Measurements from ENCODE around the gene PAPOLG. TPM values are rescaled to one million over a fixed set of nuclear protein-coding genes. Genes with fewer than 3 reads are reported as not detected.
A peak's percentile ranks its signal among the peaks of the same experiment; 100 is the strongest.

Gene PAPOLG
- total and polyA plus RNA-seq, 12 donors, result 4.5 to 18.5 (median 10.6) TPM

DNA sequence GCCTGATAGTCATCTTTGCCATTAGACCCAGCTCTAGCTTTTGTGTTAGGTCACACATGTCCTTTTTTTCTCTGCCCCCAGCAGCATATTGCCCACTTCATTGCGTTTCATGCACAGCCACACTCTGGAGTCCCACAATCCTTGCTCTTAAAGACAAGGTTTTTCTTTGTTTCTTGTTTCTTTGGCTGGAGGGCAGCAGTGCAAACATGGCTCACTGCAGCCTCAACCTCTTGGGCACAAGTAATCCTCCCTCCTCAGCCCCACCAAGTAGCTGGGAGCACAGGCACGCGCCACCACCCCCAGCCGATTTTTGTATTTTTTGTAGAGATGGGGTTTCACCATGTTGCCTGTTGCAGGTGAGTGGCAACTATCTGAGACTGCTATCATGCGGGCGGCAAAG lies 16.9 kb upstream of the PAPOLG start:
- Histone ChIP-seq H3K27ac (no peak overlapping the region), H3K9me3 (replicated peaks in 1 of 3) (no peaks in the 10 kb centered on the region), H3K4me1 (replicated peaks in 1 of 2) (no peaks in the 10 kb centered on the region), H3K27me3 (no peaks in the 10 kb centered on the region), H3K36me3 (replicated peaks in 1 of 2) (no peaks in the 10 kb centered on the region), H3K4me3 (no peak overlapping the region)
- DNase-seq, result no peak
- WGBS, 4 donors, result 79 to 93% (median 83%) methylated on average over 6 of the region's 6 CpGs
- TF ChIP-seq, protein P1, sequence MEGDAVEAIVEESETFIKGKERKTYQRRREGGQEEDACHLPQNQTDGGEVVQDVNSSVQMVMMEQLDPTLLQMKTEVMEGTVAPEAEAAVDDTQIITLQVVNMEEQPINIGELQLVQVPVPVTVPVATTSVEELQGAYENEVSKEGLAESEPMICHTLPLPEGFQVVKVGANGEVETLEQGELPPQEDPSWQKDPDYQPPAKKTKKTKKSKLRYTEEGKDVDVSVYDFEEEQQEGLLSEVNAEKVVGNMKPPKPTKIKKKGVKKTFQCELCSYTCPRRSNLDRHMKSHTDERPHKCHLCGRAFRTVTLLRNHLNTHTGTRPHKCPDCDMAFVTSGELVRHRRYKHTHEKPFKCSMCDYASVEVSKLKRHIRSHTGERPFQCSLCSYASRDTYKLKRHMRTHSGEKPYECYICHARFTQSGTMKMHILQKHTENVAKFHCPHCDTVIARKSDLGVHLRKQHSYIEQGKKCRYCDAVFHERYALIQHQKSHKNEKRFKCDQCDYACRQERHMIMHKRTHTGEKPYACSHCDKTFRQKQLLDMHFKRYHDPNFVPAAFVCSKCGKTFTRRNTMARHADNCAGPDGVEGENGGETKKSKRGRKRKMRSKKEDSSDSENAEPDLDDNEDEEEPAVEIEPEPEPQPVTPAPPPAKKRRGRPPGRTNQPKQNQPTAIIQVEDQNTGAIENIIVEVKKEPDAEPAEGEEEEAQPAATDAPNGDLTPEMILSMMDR (IDR thresholded peaks at IDR 0.05), result no peak
- no peak for TF ChIP-seq POLR2A (IDR thresholded peaks at IDR 0.05)
- intact Hi-C loops (cut with DNase I), result no loop called here

DNA sequence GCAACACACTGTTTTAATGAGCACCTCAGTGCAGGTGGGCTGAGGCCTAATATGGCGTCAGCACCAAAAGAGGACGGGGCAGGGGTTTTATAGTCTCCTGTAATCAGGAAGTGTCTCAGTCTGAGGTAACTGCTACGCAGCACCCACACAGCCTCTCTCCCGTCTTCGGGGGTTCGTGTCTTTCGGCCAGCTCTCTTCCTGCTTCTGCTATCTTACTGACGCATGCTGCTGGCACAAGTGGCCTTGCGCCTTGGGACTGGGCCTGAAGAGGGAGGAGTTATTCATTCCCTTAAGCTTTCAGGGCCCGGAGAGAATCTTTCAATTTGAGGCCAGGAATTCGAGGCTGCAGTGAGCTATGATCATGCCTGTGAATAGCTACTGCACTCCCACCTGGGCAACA lies 14.5 kb upstream of the PAPOLG start:
- no peak overlapping the region for H3K4me3 ChIP-seq
- no peaks in the 10 kb centered on the region for H3K27me3 ChIP-seq
- 36 to 48% (median 42%) methylated on average over 7 to 11 of the region's 11 CpGs for WGBS, 4 donors
- H3K9me3 ChIP-seq (replicated peaks in 1 of 3), result no peaks in the 10 kb centered on the region
- no peaks in the 10 kb centered on the region for H3K4me1 ChIP-seq (replicated peaks in 1 of 2)
- no peak overlapping the region for H3K27ac ChIP-seq
- H3K36me3 ChIP-seq (replicated peaks in 1 of 2), result no peaks in the 10 kb centered on the region
- TF ChIP-seq, protein P1 (IDR thresholded peaks at IDR 0.05), result no peak
- TF ChIP-seq POLR2A (IDR thresholded peaks at IDR 0.05), result no peak
- DNase-seq, result peak; percentile 70 to 89 (median 82)
- intact Hi-C loops (cut with DNase I), result no loop called here

DNA sequence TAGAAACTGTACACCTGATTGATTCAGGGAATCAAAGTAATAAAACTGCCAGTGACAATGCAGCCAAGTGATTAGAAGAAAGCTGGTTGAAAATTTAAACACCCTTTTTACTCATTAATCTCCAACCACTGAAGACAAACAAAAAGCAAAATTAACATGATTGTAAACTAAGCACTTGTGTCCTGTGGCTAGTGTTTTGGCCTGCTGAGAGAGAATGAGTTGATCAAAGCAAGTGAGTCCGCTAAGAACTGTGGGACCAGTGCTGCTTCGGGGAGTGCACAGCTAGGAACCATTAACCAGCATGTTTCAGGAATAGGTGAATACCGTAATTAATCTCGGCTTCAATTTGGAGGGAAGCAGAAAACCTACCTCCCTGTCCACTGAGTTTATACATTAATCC lies 13.6 kb upstream of the PAPOLG start:
- H3K4me3 ChIP-seq, result no peak overlapping the region
- DNase-seq, result no peak
- H3K9me3 ChIP-seq (replicated peaks in 1 of 3), result no peaks in the 10 kb centered on the region
- WGBS, 4 donors, result 85 to 88% (median 87%) methylated on average over 4 of the region's 4 CpGs
- no peaks in the 10 kb centered on the region for H3K27me3 ChIP-seq
- TF ChIP-seq, protein P1 (IDR thresholded peaks at IDR 0.05), result no peak
- no peak for TF ChIP-seq POLR2A (IDR thresholded peaks at IDR 0.05)
- H3K27ac ChIP-seq, result no peak overlapping the region
- no peaks in the 10 kb centered on the region for H3K4me1 ChIP-seq (replicated peaks in 1 of 2)
- intact Hi-C loops (cut with DNase I), result no loop called here
- H3K36me3 ChIP-seq (replicated peaks in 1 of 2), result no peaks in the 10 kb centered on the region

DNA sequence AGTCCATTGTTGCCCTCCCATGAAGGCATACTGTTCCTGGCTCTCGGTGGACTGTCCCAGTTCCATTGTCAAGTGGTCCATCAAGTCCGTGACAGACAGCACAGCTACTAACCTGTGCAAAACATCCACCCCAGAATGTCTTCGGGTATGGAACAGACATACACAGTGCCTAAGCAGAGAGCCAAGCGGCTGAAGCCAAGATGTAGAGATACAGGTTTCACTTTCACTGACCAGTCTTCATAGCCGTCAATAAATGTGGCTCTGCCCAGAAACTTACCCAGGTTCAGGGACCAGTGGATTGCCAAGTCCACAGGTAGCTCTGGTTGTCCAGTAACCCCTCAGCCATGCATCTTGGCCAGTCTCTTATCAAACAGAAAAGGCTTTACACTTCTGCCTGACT lies 10.7 kb upstream of the PAPOLG start:
- no peak for TF ChIP-seq POLR2A (IDR thresholded peaks at IDR 0.05)
- TF ChIP-seq, protein P1 (IDR thresholded peaks at IDR 0.05), result no peak
- H3K4me1 ChIP-seq (replicated peaks in 1 of 2), result no peaks in the 10 kb centered on the region
- H3K4me3 ChIP-seq, result no peak overlapping the region
- H3K27me3 ChIP-seq, result no peaks in the 10 kb centered on the region
- H3K9me3 ChIP-seq (replicated peaks in 1 of 3), result no peaks in the 10 kb centered on the region
- no peak for DNase-seq
- H3K27ac ChIP-seq, result no peak overlapping the region
- WGBS, 4 donors, result 82 to 94% (median 85%) methylated on average over 4 to 5 of the region's 5 CpGs
- intact Hi-C loops (cut with DNase I), result no loop called here
- H3K36me3 ChIP-seq (replicated peaks in 1 of 2), result no peaks in the 10 kb centered on the region
